Hepatocyte (in vitro differentiated cells): ENCODE data around the gene FMOD. TPM values are rescaled to one million over a fixed set of nuclear protein-coding genes. Genes with fewer than 3 reads are reported as not detected.

Experiments used
- DNase-seq: peaks from one replicate; pipeline ENCODE4 v3.0.0-alpha.2; 2016; ENCODE audit warnings: low spot score
- H2AFZ ChIP-seq: fragments of 200-600 bp; sonication (generic); 2 replicates; pipeline ENCODE4 v1.6.0; 2016; ENCODE audit warnings: antibody characterized with exemption, mild to moderate bottlenecking
- H3K27ac ChIP-seq: fragments of 200-600 bp; sonication (generic); 2 replicates; pipeline ENCODE4 v1.5.1; 2016; ENCODE audit warnings: mild to moderate bottlenecking
- H3K27me3 ChIP-seq: fragments of 200-600 bp; sonication (generic); 2 replicates; pipeline ENCODE4 v1.6.1; 2016
- H3K36me3 ChIP-seq: fragments of 200-600 bp; sonication (generic); replicated peaks from 2 replicates; pipeline ENCODE4 v1.5.1; 2016; ENCODE audit warnings: low read depth; ENCODE audit not compliant: insufficient read depth
- H3K4me1 ChIP-seq: fragments of 200-600 bp; sonication (generic); 2 replicates; pipeline ENCODE4 v1.5.1; 2016; ENCODE audit warnings: mild to moderate bottlenecking, moderate library complexity; ENCODE audit not compliant: insufficient read depth
- H3K4me2 ChIP-seq: fragments of 200-600 bp; sonication (generic); 2 replicates; pipeline ENCODE4 v1.6.0; 2016
- H3K4me3 ChIP-seq: fragments of 200-600 bp; sonication (generic); 2 replicates; pipeline ENCODE4 v1.5.1; 2016; ENCODE audit warnings: mild to moderate bottlenecking
- H3K79me2 ChIP-seq: fragments of 200-600 bp; sonication (generic); 2 replicates; pipeline ENCODE4 v1.6.0; 2017; ENCODE audit warnings: mild to moderate bottlenecking
- H3K9me2 ChIP-seq: fragments of 200-600 bp; sonication (generic); replicated peaks from 2 replicates; pipeline ENCODE4 v1.6.0; 2017; ENCODE audit warnings: mild to moderate bottlenecking; ENCODE audit not compliant: insufficient read depth
- H3K9me3 ChIP-seq: fragments of 200-600 bp; sonication (generic); 2 replicates; pipeline ENCODE4 v1.5.1; 2016; ENCODE audit warnings: low read depth, mild to moderate bottlenecking
- H4K20me1 ChIP-seq: fragments of 200-600 bp; sonication (generic); 2 replicates; pipeline ENCODE4 v1.6.0; 2016; ENCODE audit warnings: mild to moderate bottlenecking; ENCODE audit not compliant: insufficient read depth, poor library complexity, severe bottlenecking
- CTCF ChIP-seq: fragments of 200-600 bp; sonication (generic); IDR thresholded peaks from 2 replicates; pipeline ENCODE4 v1.5.1; 2016; ENCODE audit warnings: antibody characterized with exemption, mild to moderate bottlenecking; ENCODE audit not compliant: poor library complexity
- EZH2 ChIP-seq: fragments of 200-600 bp; sonication (generic); IDR thresholded peaks from 2 replicates; pipeline ENCODE4 v1.6.1; 2016; ENCODE audit warnings: antibody characterized with exemption, mild to moderate bottlenecking, borderline replicate concordance
- EZH2phosphoT487 ChIP-seq: fragments of 200-600 bp; sonication (generic); IDR thresholded peaks from one replicate; pipeline ENCODE4 v1.6.1; 2018; ENCODE audit warnings: antibody characterized with exemption, mild to moderate bottlenecking, low read depth, moderate library complexity; ENCODE audit not compliant: unreplicated experiment, severe bottlenecking
- WGBS: methylation state at CpG from one replicate; pipeline ENCODE4 v1.1.6; 2016; ENCODE audit warnings: low lambda C conversion rate; ENCODE audit errors: missing lambda C conversion rate; 5-methylcytosine and 5-hydroxymethylcytosine counted together
- polyA plus RNA-seq: library from polyadenylated mRNA; unstranded; fragments of >200 nt; fragmentation: Nextera tagmentation; extraction: Ambion mirVana; gene quantifications from 2 replicates; pipeline ENCODE4 v1.2.1, GENCODE V29; 2016
- total RNA-seq: library from RNA; depleted of rRNA; stranded (reverse); fragments of >200 nt; gene quantifications from 2 replicates; pipeline ENCODE4 v1.2.3, GENCODE V29; 2014

Gene FMOD
- total and polyA plus RNA-seq, 2 experiments from 2014 or later: 118 to 161 TPM

GRCh38 chr1:203354246-203354645, 3.3 kb upstream of the FMOD start:
- H4K20me1 ChIP-seq: no peaks in the 10 kb centered on the region
- peaks cover 6% of the 10 kb centered on the region for H3K79me2 ChIP-seq
- no peaks in the 10 kb centered on the region for H3K27me3 ChIP-seq
- no peaks in the 10 kb centered on the region for H3K36me3 ChIP-seq
- peaks cover 18% of the 10 kb centered on the region for H3K4me1 ChIP-seq
- no peak for DNase-seq
- no peak overlapping the region for H3K4me3 ChIP-seq
- TF ChIP-seq CTCF (no peak), EZH2phosphoT487 (no peak)
- H3K4me2 ChIP-seq: no peak overlapping the region
- H3K27ac ChIP-seq: no peak overlapping the region
- no peaks in the 10 kb centered on the region for H3K9me2 ChIP-seq
- no peaks in the 10 kb centered on the region for H3K9me3 ChIP-seq
- 67% methylated on average over 2 of the region's 2 CpGs for WGBS
- H2AFZ ChIP-seq: no peak overlapping the region

- H3K27me3 ChIP-seq: no peaks in the 10 kb centered on the region
- H4K20me1 ChIP-seq: no peaks in the 10 kb centered on the region
- no peak for DNase-seq
- H3K9me2 ChIP-seq: no peaks in the 10 kb centered on the region
- no peak overlapping the region for H3K4me2 ChIP-seq
- TF ChIP-seq EZH2phosphoT487: no peak
- no peak for TF ChIP-seq CTCF
- no peak for TF ChIP-seq EZH2
- H3K79me2 ChIP-seq: peaks cover 14% of the 10 kb centered on the region
- H3K4me1 ChIP-seq: peaks cover 16% of the 10 kb centered on the region
- WGBS: 83% methylated on average over 8 of the region's 8 CpGs
- no peak overlapping the region for H2AFZ ChIP-seq
- no peaks in the 10 kb centered on the region for H3K36me3 ChIP-seq
- no peaks in the 10 kb centered on the region for H3K9me3 ChIP-seq
- no peak overlapping the region for H3K27ac ChIP-seq
- no peak overlapping the region for H3K4me3 ChIP-seq
Observed at GRCh38 chr1:203353486-203353885, 2.6 kb upstream of the FMOD start.

GRCh38 chr1:203349773-203350524, 973 bp downstream of the FMOD start:
- Histone ChIP-seq H3K79me2 (peaks cover 14% of the 10 kb centered on the region), H3K9me3 (no peaks in the 10 kb centered on the region), H4K20me1 (no peaks in the 10 kb centered on the region), H3K4me3 (no peak overlapping the region), H3K4me2 (peak overlapping the region; percentile 65), H3K9me2 (no peaks in the 10 kb centered on the region), H3K36me3 (no peaks in the 10 kb centered on the region), H3K4me1 (peaks cover 16% of the 10 kb centered on the region), H2AFZ (no peak overlapping the region), H3K27ac (peak overlapping the region; percentile 85), H3K27me3 (no peaks in the 10 kb centered on the region)
- peak; percentile 72 for DNase-seq
- 80% methylated on average over 4 of the region's 4 CpGs for WGBS
- no peak for TF ChIP-seq EZH2phosphoT487

GRCh38 chr1:203349166-203349565, 1.8 kb downstream of the FMOD start:
- no peaks in the 10 kb centered on the region for H3K9me2 ChIP-seq
- H3K79me2 ChIP-seq: peaks cover 14% of the 10 kb centered on the region
- H3K9me3 ChIP-seq: no peaks in the 10 kb centered on the region
- H3K4me3 ChIP-seq: no peak overlapping the region
- no peaks in the 10 kb centered on the region for H3K36me3 ChIP-seq
- no peak overlapping the region for H3K27ac ChIP-seq
- peaks cover 16% of the 10 kb centered on the region for H3K4me1 ChIP-seq
- H3K27me3 ChIP-seq: no peaks in the 10 kb centered on the region
- DNase-seq: no peak
- H4K20me1 ChIP-seq: no peaks in the 10 kb centered on the region
- TF ChIP-seq EZH2: no peak
- no peak for TF ChIP-seq EZH2phosphoT487
- no peak for TF ChIP-seq CTCF
- no peak overlapping the region for H2AFZ ChIP-seq
- WGBS: 94% methylated on average over 1 of the region's 1 CpG
- H3K4me2 ChIP-seq: peak overlapping the region; percentile 65
